ENCODE measurements around the gene PTPRB. TPM values are rescaled to one million over a fixed set of nuclear protein-coding genes. Genes with fewer than 3 reads are reported as not detected.

PTPRB gene
- total and polyA plus RNA-seq, 11 donors: 17.0 to 41.5 (median 34.2) TPM

GRCh38 chr12:70577283-70577634 lies 60.0 kb downstream of the PTPRB start:
- Histone ChIP-seq H3K36me3 (peaks cover 0 to 87% (median 3%) of the 10 kb centered on the region in 9 donors), H3K27ac (no peak overlapping the region), H3K4me1 (peaks cover 0 to 8% (median 0%) of the 10 kb centered on the region in 12 donors), H3K27me3 (no peaks in the 10 kb centered on the region), H3K9me3 (no peaks in the 10 kb centered on the region), H3K4me3 (no peak overlapping the region)
- WGBS, 4 donors: 25 to 34% (median 31%) methylated on average over 3 of the region's 3 CpGs
- no peak for DNase-seq
- ATAC-seq: no peak
- intact Hi-C loops (cut with DNase I): loop anchor here (1.0 to 10.0 kb wide), 10 partner anchors 212 to 700 kb away; partner anchors contain the start of genes KCNMB4 (in 4 of the 10) and CNOT2 (in 1 of the 10)
- no peak for TF ChIP-seq CTCF (IDR thresholded peaks at IDR 0.05)
- no peak for TF ChIP-seq POLR2A (IDR thresholded peaks at IDR 0.05)

GRCh38 chr12:70576341-70577282 lies 60.6 kb downstream of the PTPRB start:
- intact Hi-C loops (cut with DNase I): loop anchor here (1.0 to 10.0 kb wide), 10 partner anchors 212 to 699 kb away; partner anchors contain the start of genes KCNMB4 (in 4 of the 10) and CNOT2 (in 1 of the 10)
- peak in 3 of 4 donors; percentile 73 to 86 (median 82) for ATAC-seq
- Histone ChIP-seq H3K4me1 (peaks cover 0 to 9% (median 0%) of the 10 kb centered on the region in 12 donors), H3K27ac (peak overlapping the region in 2 of 12 donors; percentile 5 to 8), H3K9me3 (no peaks in the 10 kb centered on the region), H3K4me3 (no peak overlapping the region), H3K36me3 (peaks cover 0 to 89% (median 3%) of the 10 kb centered on the region in 9 donors), H3K27me3 (no peaks in the 10 kb centered on the region)
- peak in 1 of 5 donors; percentile 9 for DNase-seq
- TF ChIP-seq POLR2A (IDR thresholded peaks at IDR 0.05) (no peak), CTCF (IDR thresholded peaks at IDR 0.05) (peak; percentile 61 to 85 (median 82))
- WGBS, 4 donors: 54 to 65% (median 60%) methylated on average over 18 to 19 of the region's 19 CpGs

GRCh38 chr12:70571705-70572268 lies 65.4 kb downstream of the PTPRB start:
- Histone ChIP-seq H3K4me3 (no peak overlapping the region), H3K27me3 (no peaks in the 10 kb centered on the region), H3K9me3 (no peaks in the 10 kb centered on the region), H3K36me3 (peaks cover 0 to 90% (median 14%) of the 10 kb centered on the region in 9 donors), H3K4me1 (peaks cover 0 to 10% (median 0%) of the 10 kb centered on the region in 12 donors), H3K27ac (no peak overlapping the region)
- TF ChIP-seq CTCF (IDR thresholded peaks at IDR 0.05) (no peak), POLR2A (IDR thresholded peaks at IDR 0.05) (no peak)
- no peak for ATAC-seq
- intact Hi-C loops (cut with DNase I): loop anchor here in 5 of 10 donors (10.0 kb wide), 2 partner anchors 207 to 327 kb away; partner anchors contain the start of genes KCNMB4 (in 4 of the 5) and CNOT2 (in 1 of the 5)
- DNase-seq: no peak
- 63 to 71% (median 66%) methylated on average over 3 of the region's 3 CpGs for WGBS, 4 donors

GRCh38 chr12:70571029-70571428 lies 66.2 kb downstream of the PTPRB start:
- H3K9me3 ChIP-seq: no peaks in the 10 kb centered on the region
- 92 to 95% (median 94%) methylated on average over 8 of the region's 8 CpGs for WGBS, 4 donors
- intact Hi-C loops (cut with DNase I): loop anchor here in 5 of 10 donors (10.0 kb wide), 2 partner anchors 206 to 326 kb away; partner anchors contain the start of genes KCNMB4 (in 4 of the 5) and CNOT2 (in 1 of the 5)
- H3K27me3 ChIP-seq: no peaks in the 10 kb centered on the region
- DNase-seq (no peak), ATAC-seq (no peak)
- no peak overlapping the region for H3K4me3 ChIP-seq
- TF ChIP-seq POLR2A (IDR thresholded peaks at IDR 0.05) (no peak), CTCF (IDR thresholded peaks at IDR 0.05) (no peak)
- peaks cover 0 to 7% (median 0%) of the 10 kb centered on the region in 12 donors for H3K4me1 ChIP-seq
- H3K27ac ChIP-seq: no peak overlapping the region
- H3K36me3 ChIP-seq: peaks cover 0 to 94% (median 20%) of the 10 kb centered on the region in 9 donors
